ENCODE data around the gene METTL1.

DNA sequence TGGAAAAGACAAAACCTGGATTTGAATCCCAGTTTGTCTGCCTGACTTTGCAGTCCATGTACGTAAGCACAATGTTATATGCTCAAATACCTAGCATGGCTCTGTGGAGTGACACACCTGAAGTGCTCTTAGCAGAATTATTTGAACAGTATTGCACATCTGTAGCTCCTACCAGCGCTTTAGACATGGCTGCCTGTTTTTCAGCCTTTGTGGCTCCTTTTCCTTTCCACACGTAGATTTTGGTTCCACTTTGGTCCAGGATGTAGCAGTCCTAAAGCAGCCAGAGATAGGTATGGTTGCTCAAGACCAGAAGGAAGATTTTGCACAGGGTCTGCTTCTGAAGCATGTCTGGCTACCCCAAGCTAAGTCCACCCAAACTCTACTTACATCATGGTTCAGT lies 37.5 kb upstream of the METTL1 start:
- TF ChIP-seq, protein P1, sequence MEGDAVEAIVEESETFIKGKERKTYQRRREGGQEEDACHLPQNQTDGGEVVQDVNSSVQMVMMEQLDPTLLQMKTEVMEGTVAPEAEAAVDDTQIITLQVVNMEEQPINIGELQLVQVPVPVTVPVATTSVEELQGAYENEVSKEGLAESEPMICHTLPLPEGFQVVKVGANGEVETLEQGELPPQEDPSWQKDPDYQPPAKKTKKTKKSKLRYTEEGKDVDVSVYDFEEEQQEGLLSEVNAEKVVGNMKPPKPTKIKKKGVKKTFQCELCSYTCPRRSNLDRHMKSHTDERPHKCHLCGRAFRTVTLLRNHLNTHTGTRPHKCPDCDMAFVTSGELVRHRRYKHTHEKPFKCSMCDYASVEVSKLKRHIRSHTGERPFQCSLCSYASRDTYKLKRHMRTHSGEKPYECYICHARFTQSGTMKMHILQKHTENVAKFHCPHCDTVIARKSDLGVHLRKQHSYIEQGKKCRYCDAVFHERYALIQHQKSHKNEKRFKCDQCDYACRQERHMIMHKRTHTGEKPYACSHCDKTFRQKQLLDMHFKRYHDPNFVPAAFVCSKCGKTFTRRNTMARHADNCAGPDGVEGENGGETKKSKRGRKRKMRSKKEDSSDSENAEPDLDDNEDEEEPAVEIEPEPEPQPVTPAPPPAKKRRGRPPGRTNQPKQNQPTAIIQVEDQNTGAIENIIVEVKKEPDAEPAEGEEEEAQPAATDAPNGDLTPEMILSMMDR (IDR thresholded peaks at IDR 0.05), result no peak
- no peak for TF ChIP-seq POLR2A (IDR thresholded peaks at IDR 0.05)

Measured in heart left ventricle (tissue), 13 donors.